ENCODE results near the gene PRR30. TPM values are rescaled to one million over a fixed set of nuclear protein-coding genes. Genes with fewer than 3 reads are reported as not detected.
"Not testable (repeated sequence)": the region's sequence is repeated elsewhere in the genome, so short reads cannot be mapped to it uniquely, and the experiment has no call there.

PRR30 gene
- total RNA-seq, result not detected in 2 replicates

- no peak for DNase-seq (ENCODE audit: low read depth, low spot score)
These were observed at the start of gene PRR30 for GRCh38 chr2:27139310-27139709. PRR30 (minus strand) TSS chr2:27139410; CDS start chr2:27138329, 1,081 bp downstream.

- no peak for DNase-seq (ENCODE audit: low read depth, low spot score)
These were observed 47.6 kb upstream of the PRR30 start for GRCh38 chr2:27186613-27187345.

GRCh38 chr2:27185331-27186026 lies 46.3 kb upstream of the PRR30 start:
- DNase-seq (ENCODE audit: low read depth, low spot score), result no peak

GRCh38 chr2:27184115-27184514 lies 44.9 kb upstream of the PRR30 start:
- DNase-seq (ENCODE audit: low read depth, low spot score), result no peak

- no peak for DNase-seq (ENCODE audit: low read depth, low spot score)
These were observed 43.1 kb upstream of the PRR30 start for GRCh38 chr2:27182346-27182745.

- DNase-seq (ENCODE audit: low read depth, low spot score), result no peak
These were observed 40.3 kb upstream of the PRR30 start for GRCh38 chr2:27179344-27180000.

GRCh38 chr2:27178469-27178868 lies 39.3 kb upstream of the PRR30 start:
- no peak for DNase-seq (ENCODE audit: low read depth, low spot score)

GRCh38 chr2:27177441-27178351 lies 38.5 kb upstream of the PRR30 start:
- no peak for DNase-seq (ENCODE audit: low read depth, low spot score)

- not testable (repeated sequence) for DNase-seq (ENCODE audit: low read depth, low spot score)
These were observed 36.6 kb upstream of the PRR30 start for GRCh38 chr2:27175781-27176180.

- no peak for DNase-seq (ENCODE audit: low read depth, low spot score)
These were observed 36.1 kb upstream of the PRR30 start for GRCh38 chr2:27175330-27175729.

GRCh38 chr2:27174638-27175037 lies 35.4 kb upstream of the PRR30 start:
- no peak for DNase-seq (ENCODE audit: low read depth, low spot score)

GRCh38 chr2:27171351-27171848 lies 32.2 kb upstream of the PRR30 start:
- DNase-seq (ENCODE audit: low read depth, low spot score), result no peak

GRCh38 chr2:27170581-27171337 lies 31.5 kb upstream of the PRR30 start:
- DNase-seq (ENCODE audit: low read depth, low spot score), result no peak

GRCh38 chr2:27164960-27165763 lies 26.0 kb upstream of the PRR30 start:
- DNase-seq (ENCODE audit: low read depth, low spot score), result no peak

- no peak for DNase-seq (ENCODE audit: low read depth, low spot score)
These were observed 23.2 kb upstream of the PRR30 start for GRCh38 chr2:27162151-27163121.

- DNase-seq (ENCODE audit: low read depth, low spot score), result no peak
These were observed 21.0 kb upstream of the PRR30 start for GRCh38 chr2:27160191-27160590.

GRCh38 chr2:27159271-27159670 lies 20.1 kb upstream of the PRR30 start:
- no peak for DNase-seq (ENCODE audit: low read depth, low spot score)

GRCh38 chr2:27158468-27158867 lies 19.3 kb upstream of the PRR30 start:
- DNase-seq (ENCODE audit: low read depth, low spot score), result no peak

All from pulmonary artery endothelial cell (primary cell).